Measurements from ENCODE around the gene SEC14L5.

- no peak for TF ChIP-seq NFIC (IDR thresholded peaks at IDR 0.05; ENCODE audit: low read depth, low read length)
- no peak for TF ChIP-seq FOS (IDR thresholded peaks at IDR 0.05; ENCODE audit: borderline replicate concordance, extremely low read depth, insufficient read length)
- no peak for TF ChIP-seq JUND (IDR thresholded peaks at IDR 0.05; ENCODE audit: low read depth, low read length)
- TF ChIP-seq CTCF (IDR thresholded peaks at IDR 0.05 in 2 of 3, conservative IDR thresholded peaks at IDR 0.05 in 1 of 3; ENCODE audit: control insufficient read depth in 2 of 3, extremely low read depth in 1 of 3, insufficient read depth in 1 of 3, low read depth in 3 of 3, low read length in 3 of 3), result no peak
- TF ChIP-seq TAF1 (IDR thresholded peaks at IDR 0.05; ENCODE audit: borderline replicate concordance, low read depth, low read length), result no peak
- no peak for TF ChIP-seq CHD1 (IDR thresholded peaks at IDR 0.05; ENCODE audit: low read depth, low read length)
- no peak for TF ChIP-seq EP300 (IDR thresholded peaks at IDR 0.05; ENCODE audit: borderline replicate concordance in 1 of 2, control insufficient read depth in 1 of 2, low read depth in 2 of 2, low read length in 2 of 2)
- TF ChIP-seq PRDM15 (CRISPR knock-in tag; IDR thresholded peaks at IDR 0.05), result no peak
- no peak for TF ChIP-seq POLR2A (IDR thresholded peaks at IDR 0.05; ENCODE audit: low read depth, low read length)
- no peak for TF ChIP-seq PAX5 (IDR thresholded peaks at IDR 0.05; ENCODE audit: borderline replicate concordance, low read depth, low read length)
- no peak for TF ChIP-seq HDGF (IDR thresholded peaks at IDR 0.05)
- TF ChIP-seq RBBP5 (conservative IDR thresholded peaks at IDR 0.05), result no peak
Measured at GRCh38 chr16:4979736-4980660, 21.9 kb downstream of the SEC14L5 start.

All from GM12878 (cell line).